ENCODE data around the gene USB1.

USB1 gene

DNA sequence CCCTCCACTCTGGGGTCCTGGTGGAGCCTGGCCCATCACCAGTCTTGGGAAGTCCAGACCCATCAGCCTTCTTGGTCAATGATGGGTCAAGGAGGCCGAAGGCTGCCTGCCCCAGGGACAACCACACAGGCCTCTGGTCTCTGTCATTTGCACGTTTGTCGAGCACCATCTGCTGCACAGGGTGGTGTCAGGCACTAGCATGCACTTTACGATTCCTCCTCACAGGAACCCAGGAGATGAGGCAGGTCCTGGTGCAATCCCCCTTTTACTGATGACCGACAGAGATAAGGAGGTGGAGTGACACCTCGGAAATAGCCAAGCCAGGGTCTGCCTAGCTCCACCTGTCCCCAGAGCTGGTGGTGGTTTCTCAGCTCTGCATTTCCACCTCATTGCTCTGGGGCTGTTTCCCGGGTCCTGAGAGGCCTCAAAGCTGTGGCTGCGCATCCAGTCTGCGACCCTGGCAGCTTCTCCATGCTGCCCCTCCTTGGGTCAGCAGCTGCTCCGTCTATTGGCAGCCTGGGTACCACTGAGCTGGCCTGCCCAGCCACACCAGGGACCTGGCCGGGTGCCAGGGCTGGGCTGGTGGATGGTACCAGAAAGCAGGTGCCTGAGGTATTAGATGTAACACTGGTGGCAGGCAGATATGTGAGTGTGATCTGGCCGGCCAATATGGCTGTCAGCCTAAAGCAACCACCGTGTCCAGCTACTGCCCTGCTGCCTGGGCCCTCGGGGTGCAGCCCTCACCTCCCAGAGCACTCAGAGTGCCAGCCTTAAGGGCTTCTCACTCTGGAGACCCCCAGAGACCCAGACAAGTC, 34.4 kb downstream of the USB1 start:
- DNase-seq: no peak

DNA sequence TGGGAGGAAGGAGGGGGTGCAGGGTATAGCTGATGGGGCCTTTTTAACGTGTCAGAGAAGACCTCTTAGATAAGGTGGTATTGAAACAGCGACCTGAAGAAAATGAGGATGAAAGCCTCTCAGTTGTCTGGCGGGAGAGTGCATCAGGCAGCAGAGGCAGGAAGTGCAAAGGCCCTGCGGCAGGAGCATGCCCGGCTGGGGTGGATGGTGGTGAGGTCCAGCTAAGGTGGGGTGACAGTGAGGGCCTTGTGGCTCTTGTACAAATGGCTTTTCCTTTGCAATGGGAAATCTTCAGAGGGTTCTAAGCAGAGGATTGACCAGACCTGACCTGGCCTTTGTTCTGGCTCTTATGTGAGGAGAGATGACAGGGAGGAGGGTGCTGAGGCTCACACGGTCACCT, 35.7 kb downstream of the USB1 start:
- no peak for DNase-seq

DNA sequence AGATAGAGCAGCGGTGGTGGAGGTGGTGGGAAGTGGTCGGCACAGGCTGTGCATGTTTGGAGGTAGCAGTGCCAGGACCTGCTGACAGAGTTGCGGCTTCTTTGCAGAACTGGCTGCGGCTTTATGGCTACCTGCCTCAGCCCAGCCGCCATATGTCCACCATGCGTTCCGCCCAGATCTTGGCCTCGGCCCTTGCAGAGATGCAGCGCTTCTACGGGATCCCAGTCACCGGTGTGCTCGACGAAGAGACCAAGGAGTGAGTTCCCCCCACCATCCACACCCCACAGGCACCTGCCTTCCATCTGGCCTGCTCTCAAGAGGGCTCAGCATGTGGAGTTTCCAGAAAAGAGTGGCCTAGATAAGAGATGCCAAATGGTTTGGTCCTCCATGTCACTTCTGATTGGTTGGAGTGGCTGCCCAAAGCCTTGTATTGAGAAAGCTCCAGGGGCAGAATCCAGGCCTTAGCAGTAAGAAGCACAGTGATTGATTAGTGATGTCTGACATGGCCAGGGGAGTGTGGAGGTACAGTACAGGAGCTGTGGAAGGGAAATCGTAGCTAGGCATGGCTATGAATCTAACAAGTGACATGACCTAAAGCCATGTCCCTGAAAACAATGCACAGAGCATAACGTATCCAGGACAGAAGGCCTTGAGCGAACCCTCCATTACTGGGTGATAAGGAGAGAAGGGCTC, 36.3 kb downstream of the USB1 start:
- no peak for DNase-seq

DNA sequence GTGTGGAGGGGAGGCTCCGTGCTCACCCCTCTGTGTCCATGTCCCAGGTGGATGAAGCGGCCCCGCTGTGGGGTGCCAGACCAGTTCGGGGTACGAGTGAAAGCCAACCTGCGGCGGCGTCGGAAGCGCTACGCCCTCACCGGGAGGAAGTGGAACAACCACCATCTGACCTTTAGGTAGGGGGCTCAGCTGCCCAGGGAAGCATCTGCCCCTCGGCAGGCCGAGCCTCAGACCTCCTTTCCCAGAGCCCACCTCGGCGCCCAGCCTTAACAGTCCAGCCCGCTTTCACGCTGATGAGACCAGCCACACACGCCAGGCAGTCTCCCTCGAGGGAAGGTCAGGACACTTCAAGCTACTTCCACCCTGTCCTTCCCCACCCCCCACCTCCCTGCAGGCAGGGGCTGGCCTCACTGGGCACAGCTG, 37.0 kb downstream of the USB1 start:
- no peak for DNase-seq

DNA sequence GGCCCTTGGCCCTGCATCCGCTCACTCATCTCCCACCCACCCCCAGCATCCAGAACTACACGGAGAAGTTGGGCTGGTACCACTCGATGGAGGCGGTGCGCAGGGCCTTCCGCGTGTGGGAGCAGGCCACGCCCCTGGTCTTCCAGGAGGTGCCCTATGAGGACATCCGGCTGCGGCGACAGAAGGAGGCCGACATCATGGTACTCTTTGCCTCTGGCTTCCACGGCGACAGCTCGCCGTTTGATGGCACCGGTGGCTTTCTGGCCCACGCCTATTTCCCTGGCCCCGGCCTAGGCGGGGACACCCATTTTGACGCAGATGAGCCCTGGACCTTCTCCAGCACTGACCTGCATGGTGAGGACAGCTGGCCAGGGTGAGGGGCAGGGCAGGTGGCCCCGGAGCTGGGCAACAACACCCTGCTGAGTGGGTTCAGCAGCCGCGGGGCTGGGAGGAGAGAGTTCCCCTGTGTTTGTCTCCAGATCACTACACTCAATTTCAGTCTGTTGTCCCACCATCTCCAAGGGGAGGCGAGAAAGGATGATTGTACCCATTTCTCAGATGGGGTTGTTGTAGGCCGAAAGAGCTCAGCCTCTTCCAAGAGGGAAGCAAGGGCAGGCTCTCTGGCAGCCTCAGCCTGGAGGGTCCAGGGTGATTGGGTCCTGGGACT, 38.8 kb downstream of the USB1 start:
- DNase-seq: no peak

- DNase-seq: no peak
Measured at GRCh38 chr16:58040496-58040846, 39.3 kb downstream of the USB1 start.

DNA sequence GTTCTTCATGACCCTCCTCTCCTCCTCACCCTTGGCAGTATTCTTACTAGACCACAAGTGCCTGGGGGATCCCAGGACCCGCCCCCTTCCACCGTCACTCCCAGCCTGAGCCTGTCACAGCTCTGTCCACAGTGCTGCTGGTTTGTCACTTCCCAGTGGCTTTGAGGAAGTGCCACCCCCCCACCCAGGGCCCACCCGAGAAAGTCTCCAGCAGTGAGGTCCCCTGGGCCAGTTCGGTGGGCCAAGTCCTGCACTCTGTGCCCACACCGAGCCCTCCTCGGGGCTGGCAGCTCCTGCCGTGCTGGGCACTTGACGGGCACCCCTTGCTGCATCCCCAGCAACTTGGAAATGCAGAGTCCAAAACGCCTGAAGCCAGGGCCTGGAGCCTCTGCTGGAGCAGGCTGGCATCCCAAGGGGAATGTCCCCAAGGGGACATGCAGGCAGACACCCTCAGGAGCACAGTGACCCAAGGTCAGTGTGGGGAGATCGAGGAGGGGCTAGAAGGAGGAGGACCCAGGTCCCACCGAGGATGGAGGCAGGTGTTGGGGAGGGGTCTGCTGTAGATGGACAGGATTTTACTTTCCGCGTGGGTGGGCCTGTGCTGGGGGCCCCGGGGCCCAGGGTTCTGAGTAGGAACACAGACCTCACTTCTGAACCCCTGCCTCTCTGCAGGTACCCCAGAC, 39.9 kb downstream of the USB1 start:
- no peak for DNase-seq

GRCh38 chr16:58041628-58041955, 40.4 kb downstream of the USB1 start:
- DNase-seq: no peak

GRCh38 chr16:58042001-58042885, 41.0 kb downstream of the USB1 start:
- no peak for DNase-seq

- DNase-seq: no peak
Measured at GRCh38 chr16:58042886-58043515, 41.8 kb downstream of the USB1 start.

DNA sequence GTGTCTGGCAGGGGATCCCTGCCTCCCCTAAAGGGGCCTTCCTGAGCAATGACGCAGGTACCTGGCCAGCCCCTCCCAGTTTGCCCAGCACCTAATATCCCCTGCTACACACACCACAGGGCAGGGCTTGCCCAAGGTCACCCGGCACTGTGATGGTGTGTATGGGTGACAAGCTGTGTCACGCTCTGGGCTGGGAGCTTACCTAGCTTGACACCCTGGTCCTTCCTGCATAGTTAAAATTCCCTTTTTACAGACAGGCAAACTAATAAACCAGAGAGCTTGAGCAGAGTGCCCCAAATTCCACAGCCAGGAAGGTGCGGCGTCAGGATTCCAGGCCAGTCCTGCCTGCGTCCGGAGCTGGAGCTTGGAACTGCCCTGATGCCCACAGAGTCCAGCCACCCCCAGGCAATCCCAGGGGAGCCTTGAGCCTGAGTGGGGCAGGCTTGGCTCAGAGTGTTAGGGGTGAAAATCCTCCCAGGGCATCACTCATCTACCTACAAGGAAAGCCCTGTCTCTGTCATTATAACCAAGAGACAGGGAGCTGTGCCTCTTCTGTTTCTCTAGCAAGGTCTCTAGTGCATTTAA, 42.5 kb downstream of the USB1 start:
- DNase-seq: no peak

- no peak for DNase-seq
Measured at GRCh38 chr16:58044266-58045019, 43.2 kb downstream of the USB1 start.

DNA sequence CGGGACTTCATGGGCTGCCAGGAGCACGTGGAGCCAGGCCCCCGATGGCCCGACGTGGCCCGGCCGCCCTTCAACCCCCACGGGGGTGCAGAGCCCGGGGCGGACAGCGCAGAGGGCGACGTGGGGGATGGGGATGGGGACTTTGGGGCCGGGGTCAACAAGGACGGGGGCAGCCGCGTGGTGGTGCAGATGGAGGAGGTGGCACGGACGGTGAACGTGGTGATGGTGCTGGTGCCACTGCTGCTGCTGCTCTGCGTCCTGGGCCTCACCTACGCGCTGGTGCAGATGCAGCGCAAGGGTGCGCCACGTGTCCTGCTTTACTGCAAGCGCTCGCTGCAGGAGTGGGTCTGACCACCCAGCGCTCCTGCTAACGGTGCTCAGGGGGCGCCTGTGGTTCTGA, 43.9 kb downstream of the USB1 start:
- DNase-seq: no peak

GRCh38 chr16:58046054-58046881, 45.1 kb downstream of the USB1 start:
- DNase-seq: no peak

- no peak for DNase-seq
Measured at GRCh38 chr16:58046936-58047335, 45.7 kb downstream of the USB1 start.

GRCh38 chr16:58047557-58048348, 46.5 kb downstream of the USB1 start:
- no peak for DNase-seq

DNA sequence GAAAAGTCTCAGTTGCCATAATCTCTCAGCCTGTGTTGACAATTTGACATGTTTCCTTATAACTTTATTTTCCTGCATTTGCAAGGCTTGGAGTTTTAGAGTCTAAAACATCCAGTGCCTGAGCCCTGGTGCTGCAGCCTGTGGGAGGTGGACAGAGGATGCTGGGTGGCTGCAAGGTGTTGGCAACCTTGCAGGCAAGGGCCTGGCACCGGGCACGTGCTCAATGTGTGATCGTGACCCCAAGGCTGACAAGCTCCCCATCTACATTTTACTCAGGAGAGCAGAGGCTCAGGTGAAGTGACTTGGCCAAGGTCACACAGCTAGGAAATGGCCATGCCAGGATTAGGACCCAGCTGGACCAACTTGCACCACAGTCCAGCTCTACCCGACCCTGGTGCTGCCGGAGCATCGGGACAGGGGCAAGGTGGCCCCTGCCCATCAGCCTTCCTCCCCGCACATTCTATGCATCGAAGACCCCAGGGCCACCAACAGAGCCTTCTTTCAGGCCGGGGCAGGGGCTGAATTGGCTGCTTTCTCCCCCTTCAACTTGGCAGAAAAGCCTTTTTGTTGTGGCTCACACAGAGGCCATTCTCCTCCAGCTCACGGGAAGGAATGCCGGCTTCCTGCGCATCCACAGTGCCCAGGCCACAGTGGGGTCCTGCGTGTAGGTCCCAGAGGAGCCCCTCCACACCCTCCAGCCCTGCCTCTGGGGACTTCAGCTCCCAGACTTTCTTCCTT, 47.5 kb downstream of the USB1 start:
- DNase-seq: no peak
